HepG2 (cell line): ENCODE measurements around the gene BTBD3.

ENCODE experiments used
- ETV5 ChIP-seq: IDR thresholded peaks from 2 replicates; pipeline ENCODE4 v1.6.1; 2018; ENCODE audit warnings: missing biosample characterization, missing genetic modification reagents, inconsistent platforms, borderline replicate concordance
- FOXM1 ChIP-seq: sonication (generic); formaldehyde crosslinking; IDR thresholded peaks from 2 replicates; pipeline ENCODE4 v1.5.0; 2020; ENCODE audit warnings: missing genetic modification reagents
- JUNB ChIP-seq: sonication (generic); formaldehyde crosslinking; IDR thresholded peaks from 2 replicates; pipeline ENCODE4 v1.8.0; 2022; ENCODE audit warnings: missing genetic modification reagents, mild to moderate bottlenecking, borderline replicate concordance
- NFIC ChIP-seq: IDR thresholded peaks from 2 replicates; pipeline ENCODE4 v1.6.1; 2012; ENCODE audit warnings: mild to moderate bottlenecking, low read length, inconsistent platforms
- SMARCC2 ChIP-seq: fragments of 450-650 bp; IDR thresholded peaks from 2 replicates; pipeline ENCODE4 v1.6.1; 2017; ENCODE audit warnings: antibody characterized with exemption, mild to moderate bottlenecking
- TF ChIP-seq, protein P1 (sequence below): sonication (generic); formaldehyde crosslinking; IDR thresholded peaks from 2 replicates; pipeline ENCODE4 v1.5.0; 2020; ENCODE audit warnings: mild to moderate bottlenecking, missing genetic modification reagents, moderate library complexity
- TF ChIP-seq, protein P2 (sequence below): sonication (generic); formaldehyde crosslinking; IDR thresholded peaks from 2 replicates; pipeline ENCODE4 v1.8.0; 2022; ENCODE audit warnings: low read depth, missing genetic modification reagents

DNA sequence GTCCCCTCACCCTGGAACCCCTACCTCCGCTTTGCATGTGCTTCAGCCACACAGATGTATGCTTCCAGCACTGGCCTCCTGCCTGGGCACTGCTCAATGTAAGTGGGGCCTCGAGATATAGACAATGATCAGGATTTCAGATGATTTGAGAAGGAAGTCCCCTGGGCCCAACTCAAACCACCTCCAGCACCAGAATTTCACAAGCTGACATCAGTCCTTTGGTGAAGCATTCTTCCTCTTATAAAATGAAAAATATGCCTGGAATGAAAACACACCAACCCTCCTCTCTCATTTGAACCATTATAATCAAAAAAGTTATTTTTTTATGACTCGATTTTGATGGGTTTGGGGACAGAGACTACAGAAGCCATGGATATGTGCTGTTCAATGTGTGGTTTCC lies 48.5 kb downstream of the BTBD3 start:
- TF ChIP-seq JUNB (CRISPR knock-in tag) (no peak), SMARCC2 (no peak), FOXM1 (CRISPR knock-in tag) (no peak), NFIC (no peak), ETV5 (CRISPR knock-in tag) (no peak)
- TF ChIP-seq, protein P1, sequence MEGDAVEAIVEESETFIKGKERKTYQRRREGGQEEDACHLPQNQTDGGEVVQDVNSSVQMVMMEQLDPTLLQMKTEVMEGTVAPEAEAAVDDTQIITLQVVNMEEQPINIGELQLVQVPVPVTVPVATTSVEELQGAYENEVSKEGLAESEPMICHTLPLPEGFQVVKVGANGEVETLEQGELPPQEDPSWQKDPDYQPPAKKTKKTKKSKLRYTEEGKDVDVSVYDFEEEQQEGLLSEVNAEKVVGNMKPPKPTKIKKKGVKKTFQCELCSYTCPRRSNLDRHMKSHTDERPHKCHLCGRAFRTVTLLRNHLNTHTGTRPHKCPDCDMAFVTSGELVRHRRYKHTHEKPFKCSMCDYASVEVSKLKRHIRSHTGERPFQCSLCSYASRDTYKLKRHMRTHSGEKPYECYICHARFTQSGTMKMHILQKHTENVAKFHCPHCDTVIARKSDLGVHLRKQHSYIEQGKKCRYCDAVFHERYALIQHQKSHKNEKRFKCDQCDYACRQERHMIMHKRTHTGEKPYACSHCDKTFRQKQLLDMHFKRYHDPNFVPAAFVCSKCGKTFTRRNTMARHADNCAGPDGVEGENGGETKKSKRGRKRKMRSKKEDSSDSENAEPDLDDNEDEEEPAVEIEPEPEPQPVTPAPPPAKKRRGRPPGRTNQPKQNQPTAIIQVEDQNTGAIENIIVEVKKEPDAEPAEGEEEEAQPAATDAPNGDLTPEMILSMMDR (CRISPR knock-in tag): no peak
- TF ChIP-seq, protein P2, sequence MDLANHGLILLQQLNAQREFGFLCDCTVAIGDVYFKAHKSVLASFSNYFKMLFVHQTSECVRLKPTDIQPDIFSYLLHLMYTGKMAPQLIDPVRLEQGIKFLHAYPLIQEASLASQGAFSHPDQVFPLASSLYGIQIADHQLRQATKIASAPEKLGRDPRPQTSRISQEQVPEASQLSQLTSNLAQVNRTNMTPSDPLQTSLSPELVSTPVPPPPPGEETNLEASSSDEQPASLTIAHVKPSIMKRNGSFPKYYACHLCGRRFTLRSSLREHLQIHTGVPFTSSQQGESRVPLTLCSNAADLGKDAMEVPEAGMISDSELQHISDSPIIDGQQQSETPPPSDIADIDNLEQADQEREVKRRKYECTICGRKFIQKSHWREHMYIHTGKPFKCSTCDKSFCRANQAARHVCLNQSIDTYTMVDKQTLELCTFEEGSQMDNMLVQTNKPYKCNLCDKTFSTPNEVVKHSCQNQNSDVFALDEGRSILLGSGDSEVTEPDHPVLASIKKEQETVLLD (CRISPR knock-in tag): no peak
